ENCODE data around the gene NINL.

NINL gene

DNA sequence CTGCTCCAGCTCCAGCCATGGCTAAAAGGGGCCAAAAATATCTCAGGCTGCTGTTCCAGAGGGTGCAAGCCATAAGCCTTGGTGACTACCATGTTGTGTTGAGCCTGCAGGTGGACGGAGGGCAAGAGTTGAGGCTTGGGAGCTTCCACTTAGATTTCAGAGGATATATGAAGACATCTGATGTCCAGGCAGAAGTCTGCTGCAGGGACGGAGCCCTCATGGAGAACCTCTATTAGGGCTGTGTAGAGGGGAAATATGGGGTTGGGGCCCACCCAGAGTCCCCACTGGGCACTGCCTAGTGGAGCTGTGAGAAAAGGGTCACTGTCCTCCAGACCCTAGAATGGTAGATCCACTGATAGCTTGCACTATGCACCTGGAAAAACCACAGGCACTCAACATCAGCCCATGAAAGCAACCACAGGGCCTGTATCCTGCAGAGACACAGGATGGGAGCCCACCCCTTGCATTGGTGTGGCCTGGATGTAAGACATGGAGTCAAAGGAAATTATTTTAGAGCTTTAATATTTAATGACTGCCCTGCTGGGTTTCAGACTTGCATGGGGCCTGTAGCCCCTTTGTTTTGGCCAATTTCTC, 70.5 kb downstream of the NINL start:
- H3K4me3 ChIP-seq = peak overlapping the region in 8 of 10 experiments; percentile 5 to 48 (median 31); a peak in 11 of 20 replicates
- no peaks in the 10 kb centered on the region for H4K20me1 ChIP-seq
- no peak overlapping the region for H3K4me2 ChIP-seq
- no peaks in the 10 kb centered on the region for H3K27me3 ChIP-seq
- H3K27ac ChIP-seq = no peak overlapping the region
- H3K9ac ChIP-seq = no peak overlapping the region
- peaks cover 23 to 77% (median 58%) of the 10 kb centered on the region in 11 experiments for H3K36me3 ChIP-seq
- peaks cover 0 to 21% (median 17%) of the 10 kb centered on the region in 10 experiments; a peak in 15 of 20 replicates for H3K4me1 ChIP-seq
- TF ChIP-seq Cebpa-rat (IDR thresholded peaks at IDR 0.05) = no peak
- peaks cover 64 to 81% (median 79%) of the 10 kb centered on the region in 11 experiments for H3K9me3 ChIP-seq (replicated peaks in 1 of 11)

DNA sequence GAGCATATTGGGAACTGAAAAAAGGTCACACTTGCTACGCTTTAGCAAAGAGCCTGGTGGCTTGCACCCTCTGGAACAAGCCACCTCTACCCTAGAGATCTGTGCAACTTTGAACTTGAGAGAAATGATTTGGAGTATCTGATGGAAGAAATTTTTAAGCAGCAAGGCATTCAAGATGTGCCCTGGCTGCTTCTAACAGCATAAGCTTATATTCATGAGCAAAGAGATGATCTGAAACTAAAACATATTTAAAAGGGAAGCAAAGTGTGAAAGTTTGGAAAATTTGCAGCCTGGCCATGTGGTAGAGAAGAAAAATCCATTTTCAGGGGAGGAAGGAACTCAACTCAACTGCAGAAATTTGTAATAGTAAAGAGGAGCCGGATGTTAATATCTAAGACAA, 71.1 kb downstream of the NINL start:
- Histone ChIP-seq H3K4me1 (peaks cover 0 to 26% (median 20%) of the 10 kb centered on the region in 10 experiments; a peak in 15 of 20 replicates), H3K4me2 (no peak overlapping the region), H3K9me3 (replicated peaks in 1 of 11) (peaks cover 63 to 76% (median 73%) of the 10 kb centered on the region in 11 experiments), H3K4me3 (peak overlapping the region in 8 of 10 experiments; percentile 5 to 48 (median 31); a peak in 11 of 20 replicates), H3K27me3 (no peaks in the 10 kb centered on the region), H3K9ac (no peak overlapping the region), H3K36me3 (peaks cover 23 to 79% (median 61%) of the 10 kb centered on the region in 11 experiments), H4K20me1 (no peaks in the 10 kb centered on the region), H3K27ac (no peak overlapping the region)
- TF ChIP-seq Cebpa-rat (IDR thresholded peaks at IDR 0.05) = no peak

DNA sequence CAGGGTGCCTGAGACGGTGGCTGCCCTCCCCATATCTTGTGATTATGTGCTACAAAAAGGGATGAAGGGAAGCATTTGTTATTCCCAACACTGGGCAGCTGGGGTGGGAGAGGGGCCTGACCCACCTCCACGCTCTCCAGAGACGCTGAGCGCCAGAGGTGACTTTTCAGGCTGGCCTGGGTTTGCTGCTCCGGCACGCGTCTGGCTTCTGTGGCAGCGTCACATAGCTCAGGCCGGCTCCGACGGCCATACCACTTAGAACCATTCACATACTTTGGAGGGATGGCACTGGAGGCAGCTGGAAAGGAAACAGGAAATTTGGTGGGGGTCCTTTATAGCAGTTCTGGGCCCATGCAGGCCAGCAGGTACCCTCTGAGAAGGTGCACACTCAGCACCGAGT, 72.6 kb downstream of the NINL start:
- H3K36me3 ChIP-seq = peaks cover 23 to 80% (median 64%) of the 10 kb centered on the region in 11 experiments
- H3K9me3 ChIP-seq (replicated peaks in 1 of 11) = peaks cover 59 to 65% (median 61%) of the 10 kb centered on the region in 11 experiments
- no peaks in the 10 kb centered on the region for H4K20me1 ChIP-seq
- no peak overlapping the region for H3K9ac ChIP-seq
- no peak overlapping the region for H3K4me2 ChIP-seq
- H3K27me3 ChIP-seq = no peaks in the 10 kb centered on the region
- H3K4me1 ChIP-seq = peaks cover 0 to 32% (median 20%) of the 10 kb centered on the region in 10 experiments; a peak in 15 of 20 replicates
- no peak overlapping the region for H3K4me3 ChIP-seq
- H3K27ac ChIP-seq = no peak overlapping the region
- no peak for TF ChIP-seq Cebpa-rat (IDR thresholded peaks at IDR 0.05)

DNA sequence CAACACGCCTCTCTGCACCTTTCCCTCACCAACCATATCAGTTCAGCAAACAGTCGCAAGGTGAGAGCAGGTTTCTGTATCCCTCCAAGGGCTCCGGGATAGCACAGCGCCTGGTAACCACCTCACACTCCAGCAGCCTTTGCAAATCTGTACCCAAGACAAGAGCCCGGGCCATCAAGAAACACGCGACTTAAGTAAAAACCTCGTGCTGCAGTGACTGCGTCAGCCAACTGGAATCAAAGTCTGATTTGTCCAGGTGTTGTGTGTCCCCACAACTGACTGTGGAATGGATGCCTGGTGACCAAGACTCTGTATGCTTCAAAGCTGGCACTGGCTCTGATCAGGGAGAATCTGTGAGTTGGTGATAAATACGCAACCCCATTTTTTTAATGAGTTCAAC, 74.1 kb downstream of the NINL start:
- Histone ChIP-seq H4K20me1 (no peaks in the 10 kb centered on the region), H3K4me3 (no peak overlapping the region), H3K9ac (no peak overlapping the region), H3K4me2 (peak overlapping the region in 4 of 11 experiments; percentile 49 to 78 (median 58); a peak in 6 of 22 replicates), H3K4me1 (peaks cover 0 to 48% (median 32%) of the 10 kb centered on the region in 10 experiments; a peak in 16 of 20 replicates), H3K9me3 (replicated peaks in 1 of 11) (peaks cover 44 to 50% (median 46%) of the 10 kb centered on the region in 11 experiments), H3K36me3 (peaks cover 18 to 67% (median 49%) of the 10 kb centered on the region in 11 experiments), H3K27me3 (no peaks in the 10 kb centered on the region), H3K27ac (no peak overlapping the region)
- TF ChIP-seq Cebpa-rat (IDR thresholded peaks at IDR 0.05) = no peak

DNA sequence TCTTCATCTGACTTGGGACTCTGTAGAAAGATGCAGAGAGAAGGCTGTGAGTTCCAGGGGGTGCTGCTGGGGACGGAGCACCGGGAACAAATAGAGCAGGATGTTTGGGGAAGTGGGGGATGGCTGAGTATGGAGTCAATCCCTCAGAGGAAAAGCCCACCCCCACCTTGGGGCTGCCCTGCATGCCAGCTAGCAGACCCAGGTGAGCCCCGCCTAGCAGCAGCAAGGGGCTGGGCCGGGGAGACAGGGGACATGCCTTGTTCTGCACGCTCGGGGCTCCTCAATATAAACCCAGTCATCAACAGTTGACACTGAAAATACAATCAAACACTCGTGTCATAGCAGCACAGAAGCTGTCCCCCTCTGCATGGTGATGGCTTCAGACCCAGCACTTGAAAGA, 74.6 kb downstream of the NINL start:
- Histone ChIP-seq H3K27ac (no peak overlapping the region), H4K20me1 (no peaks in the 10 kb centered on the region), H3K36me3 (peaks cover 13 to 63% (median 45%) of the 10 kb centered on the region in 11 experiments), H3K4me3 (no peak overlapping the region), H3K4me2 (peak overlapping the region in 9 of 11 experiments; percentile 10 to 78 (median 49); a peak in 14 of 22 replicates), H3K9me3 (replicated peaks in 1 of 11) (peaks cover 40 to 45% (median 41%) of the 10 kb centered on the region in 11 experiments), H3K9ac (no peak overlapping the region), H3K4me1 (peaks cover 0 to 49% (median 32%) of the 10 kb centered on the region in 10 experiments; a peak in 16 of 20 replicates), H3K27me3 (no peaks in the 10 kb centered on the region)
- no peak for TF ChIP-seq Cebpa-rat (IDR thresholded peaks at IDR 0.05)

DNA sequence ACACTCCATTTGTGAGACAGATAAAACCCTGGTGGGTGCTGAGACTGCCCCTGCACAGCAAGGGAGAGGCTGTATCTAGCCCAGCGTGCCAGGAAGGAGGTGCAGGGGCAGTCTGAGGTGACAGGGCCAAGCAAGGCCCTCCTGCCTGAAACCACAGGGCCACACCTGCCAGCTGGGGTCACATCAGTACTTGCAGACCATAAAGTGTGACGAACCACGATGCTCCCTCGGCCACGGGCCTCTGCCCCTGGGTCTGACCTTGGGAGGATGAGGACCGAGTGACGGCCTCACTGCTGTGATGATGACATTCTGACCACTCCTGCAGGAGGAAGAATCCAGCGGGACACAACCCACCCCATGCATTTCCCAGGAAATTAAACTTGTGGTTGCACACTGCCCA, 75.1 kb downstream of the NINL start:
- no peaks in the 10 kb centered on the region for H3K27me3 ChIP-seq
- H3K9ac ChIP-seq = 0 out of 22 replicates have a peak overlapping the region, but pooled peaks of 2 of the 11 experiments have one; percentile 18 to 21
- H3K36me3 ChIP-seq = peaks cover 8 to 57% (median 40%) of the 10 kb centered on the region in 11 experiments
- peaks cover 0 to 49% (median 32%) of the 10 kb centered on the region in 10 experiments; a peak in 16 of 20 replicates for H3K4me1 ChIP-seq
- no peak for TF ChIP-seq Cebpa-rat (IDR thresholded peaks at IDR 0.05)
- peaks cover 34 to 40% (median 36%) of the 10 kb centered on the region in 11 experiments for H3K9me3 ChIP-seq (replicated peaks in 1 of 11)
- no peak overlapping the region for H3K27ac ChIP-seq
- H4K20me1 ChIP-seq = no peaks in the 10 kb centered on the region
- peak overlapping the region in 9 of 11 experiments; percentile 10 to 78 (median 49); a peak in 16 of 22 replicates for H3K4me2 ChIP-seq
- no peak overlapping the region for H3K4me3 ChIP-seq

DNA sequence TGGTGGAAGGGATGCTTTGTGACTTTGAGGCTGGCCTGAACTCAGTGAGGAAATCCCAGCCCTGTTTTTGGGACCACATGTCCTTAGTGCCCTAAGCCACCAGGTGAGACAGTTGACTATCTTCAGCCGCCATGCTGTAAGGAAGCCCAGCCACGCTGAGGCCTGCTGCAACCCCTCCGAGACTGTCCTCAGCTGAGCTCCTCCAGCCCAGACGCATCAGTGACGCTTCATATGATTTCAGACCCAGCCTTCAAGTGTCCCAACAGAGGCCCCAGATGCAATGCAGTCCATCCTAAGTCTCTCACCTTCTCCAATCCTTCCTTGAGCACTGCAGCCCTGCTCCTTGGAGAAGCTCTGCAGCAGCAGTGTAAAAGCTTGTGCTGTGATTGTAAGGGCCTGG, 76.2 kb downstream of the NINL start:
- H3K4me2 ChIP-seq = peak overlapping the region in 3 of 11 experiments; percentile 55 to 69 (median 62); a peak in 2 of 22 replicates
- H3K36me3 ChIP-seq = peaks cover 0 to 46% (median 28%) of the 10 kb centered on the region in 11 experiments; a peak in 20 of 22 replicates
- no peak overlapping the region for H3K27ac ChIP-seq

DNA sequence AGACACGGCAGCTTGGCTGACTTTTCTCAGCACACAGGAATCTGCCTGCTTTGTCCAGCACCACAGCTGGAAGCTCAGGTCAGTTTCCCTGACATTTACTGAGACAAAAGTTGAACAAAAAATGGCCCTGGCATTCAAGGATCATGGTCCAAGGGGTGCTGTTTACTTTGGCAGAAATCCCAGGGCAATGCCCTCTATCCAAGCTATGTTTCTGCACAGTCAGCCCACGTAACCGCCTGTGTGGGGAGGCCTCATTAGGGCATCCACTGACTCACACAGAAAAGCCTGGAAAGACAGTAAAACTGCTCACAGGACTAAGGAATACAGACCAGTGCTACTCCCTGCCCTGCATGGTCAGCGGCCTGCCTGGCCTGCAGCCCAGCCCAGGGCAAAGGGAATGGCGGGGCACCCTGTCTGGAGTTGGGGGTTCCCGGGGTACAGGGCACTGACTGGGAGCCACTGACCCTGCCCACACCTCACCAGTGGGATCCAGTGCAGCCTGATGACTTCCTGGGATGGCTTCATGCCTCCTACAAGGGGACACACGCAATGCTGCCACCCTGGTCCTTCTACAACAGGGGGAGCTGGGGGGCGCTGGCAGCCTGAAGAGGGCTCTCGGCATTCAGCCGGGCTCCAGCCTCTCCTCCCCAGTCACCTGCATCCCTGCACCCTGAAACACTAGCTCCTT, 77.1 kb downstream of the NINL start:
- H3K4me3 ChIP-seq = no peak overlapping the region
- peaks cover 0 to 49% (median 32%) of the 10 kb centered on the region in 10 experiments; a peak in 16 of 20 replicates for H3K4me1 ChIP-seq
- peaks cover 15 to 20% (median 16%) of the 10 kb centered on the region in 11 experiments for H3K9me3 ChIP-seq (replicated peaks in 1 of 11)
- H3K27ac ChIP-seq = no peak overlapping the region
- H3K4me2 ChIP-seq = peak overlapping the region in 6 of 11 experiments; percentile 52 to 64 (median 55); a peak in 9 of 22 replicates
- H4K20me1 ChIP-seq = no peaks in the 10 kb centered on the region
- no peak for TF ChIP-seq Cebpa-rat (IDR thresholded peaks at IDR 0.05)
- no peak overlapping the region for H3K9ac ChIP-seq
- no peaks in the 10 kb centered on the region for H3K27me3 ChIP-seq
- H3K36me3 ChIP-seq = peaks cover 0 to 38% (median 26%) of the 10 kb centered on the region in 11 experiments; a peak in 20 of 22 replicates

More for the DNA sequence above, 76.2 kb downstream of the NINL start:
- H3K27me3 ChIP-seq = no peaks in the 10 kb centered on the region
- no peak overlapping the region for H3K4me3 ChIP-seq
- H3K4me1 ChIP-seq = peaks cover 0 to 49% (median 32%) of the 10 kb centered on the region in 10 experiments; a peak in 16 of 20 replicates
- no peaks in the 10 kb centered on the region for H4K20me1 ChIP-seq
- H3K9ac ChIP-seq = no peak overlapping the region
- H3K9me3 ChIP-seq (replicated peaks in 1 of 11) = peaks cover 23 to 29% (median 25%) of the 10 kb centered on the region in 11 experiments
- TF ChIP-seq Cebpa-rat (IDR thresholded peaks at IDR 0.05) = no peak

All from BLaER1 treated with 17β-estradiol and CSF1 and Interleukin-3, amounts not matched to agents 10 nM and 100 nM (cell line).